ENCODE results near the gene ALAD.
"Not testable (repeated sequence)": the region's sequence is repeated elsewhere in the genome, so short reads cannot be mapped to it uniquely, and the experiment has no call there.

The ALAD gene

DNA sequence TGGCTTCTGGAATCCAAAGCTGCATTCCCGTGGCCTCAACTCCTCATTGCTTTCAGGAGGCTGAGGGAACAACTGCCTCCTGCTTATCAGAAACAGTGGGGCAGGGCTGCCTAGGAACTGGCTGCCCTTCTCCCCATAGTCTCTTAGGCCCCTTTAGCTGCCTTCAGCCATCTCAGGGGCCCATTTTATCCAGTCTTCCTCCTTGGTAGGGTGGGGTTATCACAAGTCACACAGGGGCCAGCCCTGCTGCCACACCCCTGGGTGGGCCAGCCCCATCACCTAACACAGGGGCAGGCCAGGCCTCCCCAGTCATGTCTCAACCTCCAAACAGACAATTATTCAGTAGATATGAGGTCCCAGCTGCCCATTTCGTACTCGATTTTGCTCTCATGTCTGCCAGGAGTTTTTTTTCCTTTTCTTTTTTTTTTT lies 3.9 kb downstream of the ALAD start:
- no peak for DNase-seq

DNA sequence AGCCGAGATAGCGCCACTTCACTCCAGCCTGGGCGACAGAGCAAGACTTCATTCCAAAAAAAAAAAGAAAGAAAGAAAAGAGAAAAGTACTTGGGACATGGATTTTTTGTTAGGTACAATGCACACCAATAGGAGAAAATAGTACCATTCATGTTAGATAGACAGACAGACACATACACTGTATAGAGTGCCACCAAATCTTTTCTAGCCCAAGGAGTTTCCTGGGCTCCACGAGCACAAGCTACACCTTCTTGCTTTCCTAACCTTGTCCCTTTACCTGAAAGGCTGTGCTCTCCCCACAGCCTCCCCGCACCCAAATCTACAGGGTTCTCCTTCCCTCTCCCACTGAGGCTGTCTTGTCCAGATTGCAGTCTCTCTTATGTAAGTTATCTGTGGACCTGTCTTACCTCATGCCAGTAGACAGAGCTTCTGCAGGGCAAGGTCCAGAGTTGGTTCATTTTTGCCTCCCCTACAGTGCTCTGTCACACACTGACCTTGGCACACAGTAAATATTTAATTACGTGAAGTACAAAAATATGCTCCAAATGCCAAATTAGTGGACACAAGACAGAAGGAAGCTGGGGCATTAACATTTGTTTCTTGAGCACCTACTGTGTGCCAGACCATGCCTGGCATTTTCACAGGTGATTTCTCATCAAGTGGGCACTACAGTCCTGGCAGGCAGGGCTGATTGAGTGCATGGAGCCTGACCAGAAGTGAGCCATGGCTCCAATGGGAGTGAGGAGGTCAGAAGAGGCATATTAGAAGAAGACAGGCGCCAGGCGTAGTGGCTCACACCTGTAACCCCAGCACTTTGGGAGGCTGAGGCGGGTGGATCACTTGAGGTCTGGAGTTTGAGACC lies 5.9 kb downstream of the ALAD start:
- no peak for DNase-seq

GRCh38 chr9:113393281-113393680 lies 7.8 kb downstream of the ALAD start:
- DNase-seq, result no peak

- DNase-seq, result no peak
These were observed 9.2 kb downstream of the ALAD start for GRCh38 chr9:113391917-113392316.

GRCh38 chr9:113390192-113390960 lies 10.7 kb downstream of the ALAD start:
- no peak for DNase-seq

GRCh38 chr9:113389451-113389850 lies 11.6 kb downstream of the ALAD start:
- no peak for DNase-seq

GRCh38 chr9:113388833-113389232 lies 12.3 kb downstream of the ALAD start:
- no peak for DNase-seq

- DNase-seq, result no peak
These were observed 13.4 kb downstream of the ALAD start for GRCh38 chr9:113387560-113388230.

- DNase-seq, result no peak
These were observed 14.3 kb downstream of the ALAD start for GRCh38 chr9:113386571-113387393.

GRCh38 chr9:113381909-113382411 lies 19.1 kb downstream of the ALAD start:
- no peak for DNase-seq

- not testable (repeated sequence) for DNase-seq
These were observed 19.6 kb downstream of the ALAD start for GRCh38 chr9:113381441-113381840.

- DNase-seq, result no peak
These were observed 20.2 kb downstream of the ALAD start for GRCh38 chr9:113380869-113381378.

DNA sequence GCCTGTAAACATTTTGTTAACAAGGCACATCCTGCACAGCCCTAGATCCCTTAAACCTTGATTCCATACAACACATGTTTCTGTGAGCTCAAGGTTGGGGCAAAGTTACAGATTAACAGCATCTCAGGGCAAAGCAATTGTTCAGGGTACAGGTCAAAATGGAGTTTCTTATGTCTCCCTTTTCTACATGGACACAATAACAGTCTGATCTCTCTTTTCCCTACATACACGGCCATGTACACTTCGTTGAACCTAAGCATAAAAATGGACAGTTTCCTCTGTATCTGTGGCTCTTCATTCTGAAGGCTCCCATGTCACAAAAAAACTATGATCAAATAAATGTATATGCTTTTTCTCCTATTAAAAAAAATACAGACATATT lies 21.3 kb downstream of the ALAD start:
- DNase-seq, result not testable (repeated sequence)

DNA sequence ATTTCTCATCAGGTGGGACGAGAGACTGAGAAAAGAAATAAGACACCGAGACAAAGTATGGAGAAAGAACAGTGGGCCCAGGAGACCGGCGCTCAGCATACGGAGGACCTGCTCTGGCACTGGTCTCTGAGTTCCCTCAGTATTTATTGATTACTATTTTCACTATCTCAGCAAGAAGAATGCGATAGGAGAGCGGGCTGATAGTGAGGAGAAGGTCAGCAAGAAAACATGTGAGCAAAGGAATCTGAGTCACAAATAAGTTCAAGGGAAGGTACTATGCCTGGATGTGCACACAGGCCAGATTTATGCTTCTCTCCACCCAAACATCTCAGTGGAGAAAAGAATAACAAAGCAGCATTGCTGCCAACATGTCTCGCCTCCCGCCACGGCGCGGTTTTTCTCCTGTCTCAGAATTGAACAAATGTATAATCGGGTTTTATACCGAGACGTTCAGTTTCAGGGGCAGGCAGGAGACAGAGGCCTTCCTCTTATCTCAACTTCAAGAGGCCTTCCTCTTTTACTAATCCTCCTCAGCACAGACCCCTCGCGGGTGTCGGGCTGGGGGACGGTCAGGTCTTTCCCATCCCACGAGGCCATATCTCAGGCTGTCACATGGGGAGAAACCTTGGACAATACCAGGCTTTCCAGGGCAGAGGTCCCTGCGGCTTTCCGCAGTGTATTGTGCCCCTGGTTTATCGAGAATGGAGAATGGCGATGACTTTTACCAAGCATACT lies 21.8 kb downstream of the ALAD start:
- DNase-seq, result not testable (repeated sequence)

- DNase-seq, result peak; percentile 64 to 83 (median 73)
These were observed 24.2 kb downstream of the ALAD start, which contains the start of gene HDHD3 for GRCh38 chr9:113376634-113377567. Gene HDHD3 (minus strand): TSS chr9:113376986. CDS start chr9:113374354, 2,632 bp downstream.

- no peak for DNase-seq
These were observed 25.7 kb downstream of the ALAD start for GRCh38 chr9:113375057-113376023.

GRCh38 chr9:113373676-113374392 lies 27.2 kb downstream of the ALAD start:
- DNase-seq, result no peak

DNA sequence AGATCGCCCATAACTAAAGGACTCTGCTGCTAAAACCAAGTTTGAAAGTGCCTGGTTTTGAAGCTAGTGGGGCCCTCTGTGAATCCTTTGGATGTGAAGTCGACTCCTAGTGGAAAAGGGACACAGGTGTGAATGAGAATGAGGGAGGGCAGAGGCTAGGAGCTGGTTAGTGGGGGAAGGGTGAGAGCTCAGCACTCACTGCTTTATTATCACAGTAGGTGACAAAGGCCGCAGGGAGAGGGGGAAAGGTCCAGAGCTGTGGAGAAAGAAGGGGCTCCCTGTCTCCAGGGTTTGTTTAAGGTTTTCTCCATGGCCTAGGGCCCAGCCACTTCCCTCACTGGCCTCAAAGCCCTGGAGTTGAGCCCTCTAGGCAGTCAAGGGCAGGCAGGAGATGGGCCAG lies 27.8 kb downstream of the ALAD start:
- no peak for DNase-seq

All from T-helper 1 cell (primary cell).